ENCODE measurements around the gene SNX11. TPM values are rescaled to one million over a fixed set of nuclear protein-coding genes. Genes with fewer than 3 reads are reported as not detected.

Gene SNX11
- total RNA-seq, 1 donor from 2014 or later = 29.8 TPM

GRCh38 chr17:48162946-48163506 is 55.5 kb downstream of the SNX11 start:
- Mint-ChIP-seq H3K9me3 (no peaks in the 10 kb centered on the region), H3K27ac (no peak overlapping the region), H3K27me3 (ENCODE audit: low read depth) (no peaks in the 10 kb centered on the region), H3K4me3 (ENCODE audit: low read depth) (no peak overlapping the region), H3K36me3 (ENCODE audit: low read depth) (peaks cover 38% of the 10 kb centered on the region), H3K4me1 (ENCODE audit: low read depth) (no peaks in the 10 kb centered on the region)
- intact Hi-C loops (cut with micrococcal nuclease) = no loop called here
- DNase-seq (ENCODE audit: low spot score) = no peak

- Mint-ChIP-seq H3K36me3 (ENCODE audit: low read depth) (peaks cover 41% of the 10 kb centered on the region), H3K9me3 (no peaks in the 10 kb centered on the region), H3K4me1 (ENCODE audit: low read depth) (no peaks in the 10 kb centered on the region), H3K4me3 (ENCODE audit: low read depth) (no peak overlapping the region), H3K27ac (no peak overlapping the region), H3K27me3 (ENCODE audit: low read depth) (no peaks in the 10 kb centered on the region)
- intact Hi-C loops (cut with micrococcal nuclease) = no loop called here
- no peak for DNase-seq (ENCODE audit: low spot score)
These were observed 56.2 kb downstream of the SNX11 start for GRCh38 chr17:48163809-48164208.

GRCh38 chr17:48169926-48170325 is 62.4 kb downstream of the SNX11 start:
- H3K27ac Mint-ChIP-seq = no peak overlapping the region
- H3K36me3 Mint-ChIP-seq (ENCODE audit: low read depth) = peaks cover 52% of the 10 kb centered on the region
- intact Hi-C loops (cut with micrococcal nuclease) = no loop called here
- no peaks in the 10 kb centered on the region for H3K27me3 Mint-ChIP-seq (ENCODE audit: low read depth)
- peaks cover 7% of the 10 kb centered on the region for H3K4me1 Mint-ChIP-seq (ENCODE audit: low read depth)
- no peaks in the 10 kb centered on the region for H3K9me3 Mint-ChIP-seq
- no peak overlapping the region for H3K4me3 Mint-ChIP-seq (ENCODE audit: low read depth)
- no peak for DNase-seq (ENCODE audit: low spot score)

Other genes with a start within 250 kb of the SNX11 start
- 16.5 and 19.7 TPM in 2 replicates for gene SP2, start 211.5 kb upstream of the SNX11 start, total RNA-seq
- 41.0 and 45.9 TPM in 2 replicates for gene PNPO, start 166.2 kb upstream of the SNX11 start, total RNA-seq
- gene PRR15L, start 149.9 kb upstream of the SNX11 start, total RNA-seq = not detected in 2 replicates
- 192 and 199 TPM in 2 replicates for gene CDK5RAP3, start 136.7 kb upstream of the SNX11 start, total RNA-seq
- 5.7 and 5.9 TPM in 2 replicates for gene COPZ2, start 70.0 kb upstream of the SNX11 start, total RNA-seq
- gene NFE2L1, start 59.4 kb upstream of the SNX11 start, total RNA-seq = 66.2 and 71.3 TPM in 2 replicates
- gene CBX1, start 6.3 kb upstream of the SNX11 start, total RNA-seq = 64.5 TPM in 2 replicates